ENCODE results near the gene PEX14.

Gene PEX14

GRCh38 chr1:10665930-10666850, 191.4 kb downstream of the PEX14 start:
- TF ChIP-seq CTCF (conservative IDR thresholded peaks at IDR 0.05; ENCODE audit: low read depth, low read length), result no peak
- peak; percentile 70 for DNase-seq (ENCODE audit: low read depth)
- no peak overlapping the region for H3K4me3 ChIP-seq (ENCODE audit: low read length)

- TF ChIP-seq CTCF (conservative IDR thresholded peaks at IDR 0.05; ENCODE audit: low read depth, low read length), result no peak
- H3K4me3 ChIP-seq (ENCODE audit: low read length), result no peak overlapping the region
- no peak for DNase-seq (ENCODE audit: low read depth)
Observed at GRCh38 chr1:10667861-10668761, 193.4 kb downstream of the PEX14 start.

- TF ChIP-seq CTCF (conservative IDR thresholded peaks at IDR 0.05; ENCODE audit: low read depth, low read length), result no peak
- DNase-seq (ENCODE audit: low read depth), result no peak
- no peak overlapping the region for H3K4me3 ChIP-seq (ENCODE audit: low read length)
Observed at GRCh38 chr1:10669570-10669969, 194.8 kb downstream of the PEX14 start.

GRCh38 chr1:10670190-10670589, 195.4 kb downstream of the PEX14 start:
- TF ChIP-seq CTCF (conservative IDR thresholded peaks at IDR 0.05; ENCODE audit: low read depth, low read length), result no peak
- DNase-seq (ENCODE audit: low read depth), result no peak

GRCh38 chr1:10671090-10671489, 196.3 kb downstream of the PEX14 start:
- no peak overlapping the region for H3K4me3 ChIP-seq (ENCODE audit: low read length)
- TF ChIP-seq CTCF (conservative IDR thresholded peaks at IDR 0.05; ENCODE audit: low read depth, low read length), result no peak
- DNase-seq (ENCODE audit: low read depth), result no peak

More at GRCh38 chr1:10670190-10670589, 195.4 kb downstream of the PEX14 start:
- H3K4me3 ChIP-seq (ENCODE audit: low read length), result no peak overlapping the region

- TF ChIP-seq CTCF (conservative IDR thresholded peaks at IDR 0.05; ENCODE audit: low read depth, low read length), result no peak
- no peak for DNase-seq (ENCODE audit: low read depth)
- H3K4me3 ChIP-seq (ENCODE audit: low read length), result no peak overlapping the region
Observed at GRCh38 chr1:10671622-10672342, 197.0 kb downstream of the PEX14 start.
